OCI-LY7 (cell line): Measurements from ENCODE around the gene GNB4. TPM values are rescaled to one million over a fixed set of nuclear protein-coding genes. Genes with fewer than 3 reads are reported as not detected.

Experiments
- BruUV-seq: library from RNA; stranded (reverse); fragments of 400-500 nt; replicated peaks from 2 replicates; lab custom pipeline; 2021; lab: Mats Ljungman, UMichigan
- CTCF ChIA-PET: fragments of 300-600 bp; sonication (Branson Sonifier 250); formaldehyde crosslinking; loops from one replicate; lab custom pipeline; 2022; ENCODE audit warnings: antibody characterized with exemption; ENCODE audit not compliant: unreplicated experiment; lab: Charles Lee
- POLR2A ChIA-PET: fragments of 300-600 bp; sonication (Branson Sonifier 250); formaldehyde crosslinking; loops from one replicate; lab custom pipeline; 2022; ENCODE audit warnings: antibody characterized with exemption; lab: Charles Lee
- DNase-seq: peaks from one replicate; pipeline ENCODE4 v3.0.0-alpha.2; 2015; ENCODE audit warnings: low spot score
- H2AFZ ChIP-seq: fragments of 200-600 bp; sonication (generic), shearing (Covaris generic); 2 replicates; pipeline ENCODE4 v1.6.1; 2014; ENCODE audit warnings: mild to moderate bottlenecking, antibody characterized with exemption, low read length, moderate library complexity
- H3K27ac ChIP-seq: fragments of 200-600 bp; sonication (generic); 2 replicates; pipeline ENCODE4 v1.5.1; 2014; ENCODE audit warnings: mixed run types, low read depth, mild to moderate bottlenecking, moderate library complexity, low read length, inconsistent platforms; ENCODE audit not compliant: poor library complexity, severe bottlenecking
- H3K36me3 ChIP-seq: fragments of 200-600 bp; sonication (generic); 2 replicates; pipeline ENCODE4 v1.6.1; 2014; ENCODE audit warnings: mild to moderate bottlenecking, antibody characterized with exemption, low read length, moderate library complexity, mixed read lengths; ENCODE audit not compliant: insufficient read depth
- H3K4me1 ChIP-seq: fragments of 200-600 bp; sonication (generic); 2 replicates; pipeline ENCODE4 v1.5.1; 2014; ENCODE audit warnings: mild to moderate bottlenecking, low read length; ENCODE audit not compliant: insufficient read depth, poor library complexity, severe bottlenecking
- H3K4me2 ChIP-seq: fragments of 200-600 bp; sonication (generic); 2 replicates; pipeline ENCODE4 v1.6.1; 2014; ENCODE audit warnings: mild to moderate bottlenecking, low read length
- H3K4me3 ChIP-seq: fragments of 200-600 bp; sonication (generic); 2 replicates; pipeline ENCODE4 v1.5.1; 2014; ENCODE audit warnings: mild to moderate bottlenecking, low read depth, low read length; ENCODE audit not compliant: poor library complexity, severe bottlenecking
- H3K79me2 ChIP-seq: fragments of 200-600 bp; sonication (generic); 2 replicates; pipeline ENCODE4 v1.6.1; 2016; ENCODE audit warnings: low read depth, mild to moderate bottlenecking, low read length, moderate library complexity, mixed read lengths; ENCODE audit not compliant: insufficient read depth
- H3K9me2 ChIP-seq: fragments of 200-600 bp; sonication (generic); 2 replicates; pipeline ENCODE4 v1.6.1; 2016; ENCODE audit warnings: mild to moderate bottlenecking, low read length, mixed read lengths; ENCODE audit not compliant: insufficient read depth
- H3K9me3 ChIP-seq: fragments of 200-600 bp; sonication (generic); 2 replicates; pipeline ENCODE4 v1.6.1; 2014; ENCODE audit warnings: mild to moderate bottlenecking, mixed run types, low read length, mixed read lengths
- H4K20me1 ChIP-seq: fragments of 200-600 bp; sonication (generic); 2 replicates; pipeline ENCODE4 v1.6.1; 2014; ENCODE audit warnings: mild to moderate bottlenecking, antibody characterized with exemption, low read length, moderate library complexity, mixed read lengths; ENCODE audit not compliant: insufficient read depth
- EZH2phosphoT487 ChIP-seq: fragments of 200-600 bp; sonication (generic); IDR thresholded peaks from 2 replicates; pipeline ENCODE4 v1.6.1; 2018; ENCODE audit warnings: low read depth, borderline replicate concordance, mild to moderate bottlenecking, mixed run types, antibody characterized with exemption, low read length, moderate library complexity, mixed read lengths
- intact Hi-C: fragments of 100-400 bp; cut with micrococcal nuclease; formaldehyde crosslinking; loops from one replicate; pipeline ENCODE4 v1.10.0; 2022; ENCODE audit not compliant: unreplicated experiment
- total RNA-seq, 2 experiments: library from RNA; depleted of rRNA in 1 of 2; stranded (reverse); fragments of >200 nt in 1 of 2; shearing (Covaris generic) in 1 of 2; gene quantifications; 2 replicates each; pipeline ENCODE4 v1.2.3, GENCODE V29; 2014 to 2022
- TF ChIP-seq, protein P1 (sequence below): fragments of 200-600 bp; sonication (generic); conservative IDR thresholded peaks from 2 replicates; pipeline ENCODE4 v1.5.1; 2014; ENCODE audit warnings: mild to moderate bottlenecking, antibody characterized with exemption, low read length, moderate library complexity, mixed read lengths

Gene GNB4
- total RNA-seq, 2 experiments from 2014 or later: 3.7 to 9.5 TPM

- Histone ChIP-seq H3K9me2 (no peaks in the 10 kb centered on the region), H2AFZ (no peak overlapping the region; the same call in 1 of the 2 replicates), H3K4me3 (no peak overlapping the region), H3K79me2 (no peaks in the 10 kb centered on the region), H3K27ac (no peak overlapping the region), H3K36me3 (no peaks in the 10 kb centered on the region), H3K4me2 (peak overlapping the region; percentile 77; the same call in 1 of the 2 replicates), H4K20me1 (no peaks in the 10 kb centered on the region), H3K9me3 (no peaks in the 10 kb centered on the region), H3K4me1 (peaks cover 14% of the 10 kb centered on the region)
- CTCF ChIA-PET: no interaction called here
- POLR2A ChIA-PET: interaction anchor here (1.3 kb wide), 1 partner anchor 10 kb away, joined by 4 read pairs; no protein-coding TSS in a partner anchor
- no peak for TF ChIP-seq EZH2phosphoT487
- TF ChIP-seq, protein P1, sequence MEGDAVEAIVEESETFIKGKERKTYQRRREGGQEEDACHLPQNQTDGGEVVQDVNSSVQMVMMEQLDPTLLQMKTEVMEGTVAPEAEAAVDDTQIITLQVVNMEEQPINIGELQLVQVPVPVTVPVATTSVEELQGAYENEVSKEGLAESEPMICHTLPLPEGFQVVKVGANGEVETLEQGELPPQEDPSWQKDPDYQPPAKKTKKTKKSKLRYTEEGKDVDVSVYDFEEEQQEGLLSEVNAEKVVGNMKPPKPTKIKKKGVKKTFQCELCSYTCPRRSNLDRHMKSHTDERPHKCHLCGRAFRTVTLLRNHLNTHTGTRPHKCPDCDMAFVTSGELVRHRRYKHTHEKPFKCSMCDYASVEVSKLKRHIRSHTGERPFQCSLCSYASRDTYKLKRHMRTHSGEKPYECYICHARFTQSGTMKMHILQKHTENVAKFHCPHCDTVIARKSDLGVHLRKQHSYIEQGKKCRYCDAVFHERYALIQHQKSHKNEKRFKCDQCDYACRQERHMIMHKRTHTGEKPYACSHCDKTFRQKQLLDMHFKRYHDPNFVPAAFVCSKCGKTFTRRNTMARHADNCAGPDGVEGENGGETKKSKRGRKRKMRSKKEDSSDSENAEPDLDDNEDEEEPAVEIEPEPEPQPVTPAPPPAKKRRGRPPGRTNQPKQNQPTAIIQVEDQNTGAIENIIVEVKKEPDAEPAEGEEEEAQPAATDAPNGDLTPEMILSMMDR: no peak
- DNase-seq: no peak
- BruUV-seq: TSS peak; percentile 55
- intact Hi-C loops: no loop called here
Measured at GRCh38 chr3:179449636-179450035, 1.6 kb downstream of the GNB4 start.

- H3K79me2 ChIP-seq: no peaks in the 10 kb centered on the region
- H3K9me2 ChIP-seq: no peaks in the 10 kb centered on the region
- H3K9me3 ChIP-seq: no peaks in the 10 kb centered on the region
- BruUV-seq: no TSS peak
- POLR2A ChIA-PET: interaction anchor here (0.6 to 1.5 kb wide), 6 partner anchors 12 to 111 kb away, joined by 3 to 7 read pairs (median 5); no protein-coding TSS in a partner anchor
- H3K4me3 ChIP-seq: no peak overlapping the region
- no peak overlapping the region for H3K4me2 ChIP-seq
- no peak for DNase-seq
- H3K36me3 ChIP-seq: no peaks in the 10 kb centered on the region
- H3K27ac ChIP-seq: no peak overlapping the region
- intact Hi-C loops: no loop called here
- no peak overlapping the region for H2AFZ ChIP-seq
- CTCF ChIA-PET: interaction anchor here (0.6 to 1.0 kb wide), 3 partner anchors 17 to 110 kb away, joined by 3 to 4 read pairs (median 3); no protein-coding TSS in a partner anchor
- TF ChIP-seq EZH2phosphoT487: no peak
- TF ChIP-seq, protein P1: no peak
- peaks cover 12% of the 10 kb centered on the region for H3K4me1 ChIP-seq
- H4K20me1 ChIP-seq: no peaks in the 10 kb centered on the region
Measured at GRCh38 chr3:179447251-179447650, 4.0 kb downstream of the GNB4 start.

GRCh38 chr3:179446501-179446900, 4.8 kb downstream of the GNB4 start:
- Histone ChIP-seq H3K27ac (no peak overlapping the region), H3K9me3 (no peaks in the 10 kb centered on the region), H3K79me2 (no peaks in the 10 kb centered on the region), H3K4me1 (peaks cover 6% of the 10 kb centered on the region), H3K4me3 (no peak overlapping the region), H2AFZ (0 out of 2 replicates have a peak overlapping the region, but pooled peaks have one; percentile 8), H3K4me2 (no peak overlapping the region; the same call in 1 of the 2 replicates), H4K20me1 (no peaks in the 10 kb centered on the region), H3K36me3 (no peaks in the 10 kb centered on the region), H3K9me2 (no peaks in the 10 kb centered on the region)
- ChIA-PET POLR2A (interaction anchor here (0.6 to 1.5 kb wide), 7 partner anchors 11 to 116 kb away, joined by 3 to 7 read pairs (median 3); partner anchors contain the start of gene ACTL6A), CTCF (interaction anchor here (0.6 to 1.0 kb wide), 3 partner anchors 15 to 111 kb away, joined by 3 to 4 read pairs (median 4); no protein-coding TSS in a partner anchor)
- TF ChIP-seq, protein P1: peak; percentile 81
- no peak for TF ChIP-seq EZH2phosphoT487
- BruUV-seq: no TSS peak
- intact Hi-C loops: loop anchor here (1.0 kb wide), 1 partner anchor 112 kb away; no protein-coding TSS in a partner anchor
- DNase-seq: peak; percentile 63
